Measurements from ENCODE around the gene SFXN4.

The SFXN4 gene

DNA sequence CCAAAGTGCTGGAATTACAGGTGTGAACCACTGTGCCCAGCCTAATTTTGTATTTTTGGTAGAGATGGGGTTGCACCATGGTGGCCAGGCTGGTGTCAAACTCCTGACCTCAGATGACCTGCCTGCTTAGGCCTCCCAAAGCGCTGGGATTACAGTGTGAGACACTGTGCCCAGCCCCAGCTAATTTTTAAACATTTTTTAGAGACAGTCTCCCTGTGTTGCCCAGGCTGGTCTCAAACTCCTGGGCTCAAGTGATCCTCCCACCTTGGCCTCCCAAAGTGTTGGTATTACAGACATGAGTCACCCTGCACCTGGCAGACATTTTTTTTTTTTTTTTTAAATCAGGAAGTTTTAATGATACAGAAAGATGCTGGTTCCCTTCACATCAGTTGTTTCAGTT, 46.1 kb downstream of the SFXN4 start:
- no peak overlapping the region for H3K4me2 ChIP-seq (ENCODE audit: low read length)
- no peak overlapping the region for H3K4me3 ChIP-seq (ENCODE audit: low read length)
- no peaks in the 10 kb centered on the region for H3K79me2 ChIP-seq (ENCODE audit: control insufficient read depth, low read length)
- TF ChIP-seq, protein P1, sequence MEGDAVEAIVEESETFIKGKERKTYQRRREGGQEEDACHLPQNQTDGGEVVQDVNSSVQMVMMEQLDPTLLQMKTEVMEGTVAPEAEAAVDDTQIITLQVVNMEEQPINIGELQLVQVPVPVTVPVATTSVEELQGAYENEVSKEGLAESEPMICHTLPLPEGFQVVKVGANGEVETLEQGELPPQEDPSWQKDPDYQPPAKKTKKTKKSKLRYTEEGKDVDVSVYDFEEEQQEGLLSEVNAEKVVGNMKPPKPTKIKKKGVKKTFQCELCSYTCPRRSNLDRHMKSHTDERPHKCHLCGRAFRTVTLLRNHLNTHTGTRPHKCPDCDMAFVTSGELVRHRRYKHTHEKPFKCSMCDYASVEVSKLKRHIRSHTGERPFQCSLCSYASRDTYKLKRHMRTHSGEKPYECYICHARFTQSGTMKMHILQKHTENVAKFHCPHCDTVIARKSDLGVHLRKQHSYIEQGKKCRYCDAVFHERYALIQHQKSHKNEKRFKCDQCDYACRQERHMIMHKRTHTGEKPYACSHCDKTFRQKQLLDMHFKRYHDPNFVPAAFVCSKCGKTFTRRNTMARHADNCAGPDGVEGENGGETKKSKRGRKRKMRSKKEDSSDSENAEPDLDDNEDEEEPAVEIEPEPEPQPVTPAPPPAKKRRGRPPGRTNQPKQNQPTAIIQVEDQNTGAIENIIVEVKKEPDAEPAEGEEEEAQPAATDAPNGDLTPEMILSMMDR (IDR thresholded peaks at IDR 0.05; ENCODE audit: low read depth, low read length, poor library complexity, severe bottlenecking): no peak
- no peak for TF ChIP-seq EZH2phosphoT487 (IDR thresholded peaks at IDR 0.05; ENCODE audit: borderline replicate concordance, low read length)
- no peaks in the 10 kb centered on the region for H3K27me3 ChIP-seq (ENCODE audit: control insufficient read depth, low read length)
- H3K9me2 ChIP-seq (replicated peaks; ENCODE audit: control insufficient read depth, low read length): no peaks in the 10 kb centered on the region
- no peaks in the 10 kb centered on the region for H3F3A ChIP-seq (ENCODE audit: control insufficient read depth, insufficient read depth)
- peaks cover 30% of the 10 kb centered on the region for H3K36me3 ChIP-seq (ENCODE audit: control insufficient read depth, low read length)
- H3K4me1 ChIP-seq (ENCODE audit: control insufficient read depth, low read length): peaks cover 17% of the 10 kb centered on the region
- H4K20me1 ChIP-seq (ENCODE audit: control insufficient read depth, insufficient read depth, low read depth, low read length): no peaks in the 10 kb centered on the region
- H3K27ac ChIP-seq (ENCODE audit: low read depth, low read length): no peak overlapping the region
- H3K9me3 ChIP-seq (ENCODE audit: control insufficient read depth, insufficient read depth, low read length): no peaks in the 10 kb centered on the region

DNA sequence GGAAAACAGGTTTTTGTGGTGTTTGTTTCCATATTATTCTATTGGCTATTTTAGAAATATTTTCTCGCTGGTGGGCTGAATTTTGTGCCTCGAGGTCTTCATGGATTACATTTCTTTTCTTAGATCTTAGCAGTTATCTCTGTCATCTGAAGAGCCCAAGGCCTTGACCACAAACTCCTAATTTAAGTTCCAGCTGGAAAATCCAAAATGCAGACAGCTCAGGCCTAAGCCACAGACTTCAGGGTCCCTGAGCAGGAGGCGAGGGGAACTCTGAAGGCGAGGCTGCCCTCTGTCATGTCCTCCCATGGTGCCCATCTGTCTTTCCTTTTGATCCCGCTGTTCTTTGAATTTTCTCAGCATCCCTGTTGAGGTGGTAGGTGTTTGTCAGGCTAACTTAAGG, 47.3 kb downstream of the SFXN4 start:
- Histone ChIP-seq H3K36me3 (ENCODE audit: control insufficient read depth, low read length) (peaks cover 38% of the 10 kb centered on the region), H3K4me1 (ENCODE audit: control insufficient read depth, low read length) (peaks cover 17% of the 10 kb centered on the region), H3K27ac (ENCODE audit: low read depth, low read length) (no peak overlapping the region), H3K4me3 (ENCODE audit: low read length) (no peak overlapping the region), H3F3A (ENCODE audit: control insufficient read depth, insufficient read depth) (no peaks in the 10 kb centered on the region), H3K9me3 (ENCODE audit: control insufficient read depth, insufficient read depth, low read length) (no peaks in the 10 kb centered on the region), H3K9me2 (replicated peaks; ENCODE audit: control insufficient read depth, low read length) (no peaks in the 10 kb centered on the region), H4K20me1 (ENCODE audit: control insufficient read depth, insufficient read depth, low read depth, low read length) (no peaks in the 10 kb centered on the region), H3K4me2 (ENCODE audit: low read length) (no peak overlapping the region), H3K79me2 (ENCODE audit: control insufficient read depth, low read length) (no peaks in the 10 kb centered on the region), H3K27me3 (ENCODE audit: control insufficient read depth, low read length) (no peaks in the 10 kb centered on the region)
- TF ChIP-seq, protein P1 (IDR thresholded peaks at IDR 0.05; ENCODE audit: low read depth, low read length, poor library complexity, severe bottlenecking): no peak

DNA sequence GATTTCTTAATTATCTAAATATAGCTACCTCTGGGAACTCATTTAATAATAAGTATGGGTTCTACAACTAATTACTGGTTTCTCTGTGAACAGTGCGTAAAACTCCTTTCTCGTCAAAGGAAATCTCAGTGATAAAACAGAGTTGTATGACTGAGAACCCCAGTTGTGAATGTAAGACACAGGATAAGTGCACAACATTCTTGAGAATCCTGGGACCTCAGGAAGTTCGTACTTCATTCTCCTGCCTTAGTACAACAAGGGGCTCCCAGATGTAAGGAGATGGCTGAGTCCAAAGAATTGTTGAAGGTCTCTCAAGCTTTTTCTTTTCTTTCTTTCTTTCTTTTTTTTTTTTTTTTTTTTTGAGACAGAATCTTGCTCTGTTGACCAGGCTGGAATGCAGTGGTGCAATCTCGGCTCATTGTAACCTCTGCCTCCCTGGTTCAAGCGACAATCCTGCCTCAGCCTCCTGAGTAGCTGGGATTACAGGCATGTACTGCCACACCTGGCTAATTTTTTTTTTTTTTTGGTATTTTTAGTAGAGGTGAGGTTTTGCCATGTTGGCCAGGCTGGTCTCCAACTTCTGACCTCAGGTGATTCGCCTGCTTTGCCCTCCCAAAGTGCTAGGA, 49.1 kb downstream of the SFXN4 start:
- TF ChIP-seq, protein P1 (IDR thresholded peaks at IDR 0.05; ENCODE audit: low read depth, low read length, poor library complexity, severe bottlenecking): no peak
- no peak for TF ChIP-seq EZH2phosphoT487 (IDR thresholded peaks at IDR 0.05; ENCODE audit: borderline replicate concordance, low read length)
- no peaks in the 10 kb centered on the region for H3K9me2 ChIP-seq (replicated peaks; ENCODE audit: control insufficient read depth, low read length)
- H3K27ac ChIP-seq (ENCODE audit: low read depth, low read length): no peak overlapping the region

More for the DNA sequence above, 49.1 kb downstream of the SFXN4 start:
- Histone ChIP-seq H3K4me3 (ENCODE audit: low read length) (no peak overlapping the region), H4K20me1 (ENCODE audit: control insufficient read depth, insufficient read depth, low read depth, low read length) (no peaks in the 10 kb centered on the region), H3F3A (ENCODE audit: control insufficient read depth, insufficient read depth) (peaks cover 3% of the 10 kb centered on the region; the same call in 1 of the 2 replicates), H3K79me2 (ENCODE audit: control insufficient read depth, low read length) (no peaks in the 10 kb centered on the region), H3K36me3 (ENCODE audit: control insufficient read depth, low read length) (peaks cover 32% of the 10 kb centered on the region), H3K27me3 (ENCODE audit: control insufficient read depth, low read length) (no peaks in the 10 kb centered on the region), H3K4me2 (ENCODE audit: low read length) (no peak overlapping the region), H3K4me1 (ENCODE audit: control insufficient read depth, low read length) (peaks cover 17% of the 10 kb centered on the region), H3K9me3 (ENCODE audit: control insufficient read depth, insufficient read depth, low read length) (no peaks in the 10 kb centered on the region)

All from DOHH2 (cell line).